Astrocyte (in vitro differentiated cells and primary cell): ENCODE data around the gene SLC25A21.

Experiments
- CTCF ChIP-seq: IDR thresholded peaks from 2 replicates; pipeline ENCODE4 v1.5.1; 2011; ENCODE audit warnings: low read depth, mild to moderate bottlenecking, inconsistent platforms, low read length, moderate library complexity; ENCODE audit not compliant: insufficient read depth
- EZH2 ChIP-seq: IDR thresholded peaks from 2 replicates; pipeline ENCODE4 v1.6.1; 2012; ENCODE audit warnings: mild to moderate bottlenecking, low read length, inconsistent platforms; ENCODE audit not compliant: insufficient read depth

- no peak for TF ChIP-seq CTCF
- no peak for TF ChIP-seq EZH2
These were observed 33.5 kb downstream of the SLC25A21 start for GRCh38 chr14:37138898-37139297.
